Fibroblast of lung (primary cell): Measurements from ENCODE around the gene MRPL58. TPM values are rescaled to one million over a fixed set of nuclear protein-coding genes. Genes with fewer than 3 reads are reported as not detected.

Experiments used
- DNase-seq, 2 donors: peaks; one replicate each; pipeline versions ENCODE4 v3.0.0 to v3.0.0-alpha.2; 2010; ENCODE audit warnings: low read depth in 2 of 2
- H2AFZ ChIP-seq: 2 replicates; pipeline ENCODE4 v1.5.1; 2012; ENCODE audit warnings: low read length, control low read depth, inconsistent platforms
- H3K27ac ChIP-seq: 2 replicates; pipeline ENCODE4 v1.5.1; 2011; ENCODE audit warnings: low read length, control low read depth; ENCODE audit not compliant: insufficient read depth
- H3K27me3 ChIP-seq: 2 replicates; pipeline ENCODE4 v1.5.1; 2011; ENCODE audit warnings: mild to moderate bottlenecking, low read length; ENCODE audit not compliant: control insufficient read depth, insufficient read depth
- H3K36me3 ChIP-seq: 2 replicates; pipeline ENCODE4 v1.5.1; 2011; ENCODE audit warnings: low read length; ENCODE audit not compliant: control insufficient read depth, insufficient read depth
- H3K4me1 ChIP-seq: 2 replicates; pipeline ENCODE4 v1.5.1; 2011; ENCODE audit warnings: low read length; ENCODE audit not compliant: control insufficient read depth, insufficient read depth; ENCODE audit errors: extremely low read depth
- H3K4me2 ChIP-seq: 2 replicates; pipeline ENCODE4 v1.5.1; 2011; ENCODE audit warnings: low read length, control low read depth; ENCODE audit not compliant: insufficient read depth; ENCODE audit errors: extremely low read depth
- H3K4me3 ChIP-seq, 4 experiments: fragments of 200-600 bp in 1 of 4; sonication (generic) in 1 of 4; replicated peaks in 1 of 4; 2 replicates each; pipeline ENCODE4 v1.5.1; 2011 to 2016; ENCODE audit warnings: low read length in 4 of 4, low read depth in 3 of 4, mild to moderate bottlenecking in 3 of 4, control low read depth in 2 of 4, inconsistent platforms in 1 of 4, mixed read lengths in 1 of 4; ENCODE audit not compliant: insufficient read depth in 1 of 4; ENCODE audit errors: control extremely low read depth in 1 of 4
- H3K79me2 ChIP-seq: 2 replicates; pipeline ENCODE4 v1.5.1; 2012; ENCODE audit warnings: mild to moderate bottlenecking, low read length, inconsistent platforms; ENCODE audit not compliant: control insufficient read depth, insufficient read depth
- H3K9ac ChIP-seq: 2 replicates; pipeline ENCODE4 v1.5.1; 2011; ENCODE audit warnings: mild to moderate bottlenecking, low read length, control low read depth; ENCODE audit not compliant: insufficient read depth
- H3K9me3 ChIP-seq: 2 replicates; pipeline ENCODE4 v1.5.1; 2012; ENCODE audit warnings: low read depth, low read length; ENCODE audit not compliant: control insufficient read depth, insufficient read depth
- H4K20me1 ChIP-seq: 2 replicates; pipeline ENCODE4 v1.5.1; 2011; ENCODE audit warnings: low read length; ENCODE audit not compliant: control insufficient read depth, insufficient read depth; ENCODE audit errors: extremely low read depth
- EZH2 ChIP-seq: IDR thresholded peaks from 2 replicates; pipeline ENCODE4 v1.5.1; 2012; ENCODE audit warnings: low read length, control low read depth, mild to moderate bottlenecking; ENCODE audit errors: missing control alignments
- polyA plus RNA-seq, 2 donors: library from polyadenylated mRNA; depleted of rRNA in 1 of 2; stranded (reverse) in 1 of 2; unstranded in 1 of 2; fragments of >200 nt; gene quantifications; 2 replicates each; pipeline ENCODE4 v1.2.1, GENCODE V29; 2011 to 2012; ENCODE audit warnings: missing spikeins in 1 of 2
- total RNA-seq: library from RNA; depleted of rRNA; stranded (reverse); fragments of >200 nt; gene quantifications from 2 replicates; pipeline ENCODE4 v1.2.1, GENCODE V29; 2014
- TF ChIP-seq, protein P1 (sequence below), 2 donors: IDR thresholded peaks in 1 of 2; conservative IDR thresholded peaks in 1 of 2; 1 replicate in 1 of 2; 2 replicates in 1 of 2; pipeline ENCODE4 v1.5.1; 2011 to 2012; ENCODE audit warnings: low read length in 2 of 2, control low read depth in 1 of 2, inconsistent platforms in 1 of 2, low read depth in 1 of 2, mild to moderate bottlenecking in 1 of 2

Gene MRPL58
- total and polyA plus RNA-seq, 2 donors (not counting 1 experiment from before 2014, with no cell fraction given), result 35.2 to 49.1 TPM

- Histone ChIP-seq H3K9me3 (no peaks in the 10 kb centered on the region), H4K20me1 (no peaks in the 10 kb centered on the region), H3K36me3 (peaks cover 22% of the 10 kb centered on the region), H3K9ac (no peak overlapping the region), H2AFZ (no peak overlapping the region), H3K27ac (no peak overlapping the region), H3K4me1 (no peaks in the 10 kb centered on the region), H3K79me2 (no peaks in the 10 kb centered on the region), H3K4me3 (no peak overlapping the region), H3K27me3 (no peaks in the 10 kb centered on the region), H3K4me2 (no peak overlapping the region)
- no peak for DNase-seq
- TF ChIP-seq EZH2, result no peak
- TF ChIP-seq, protein P1, sequence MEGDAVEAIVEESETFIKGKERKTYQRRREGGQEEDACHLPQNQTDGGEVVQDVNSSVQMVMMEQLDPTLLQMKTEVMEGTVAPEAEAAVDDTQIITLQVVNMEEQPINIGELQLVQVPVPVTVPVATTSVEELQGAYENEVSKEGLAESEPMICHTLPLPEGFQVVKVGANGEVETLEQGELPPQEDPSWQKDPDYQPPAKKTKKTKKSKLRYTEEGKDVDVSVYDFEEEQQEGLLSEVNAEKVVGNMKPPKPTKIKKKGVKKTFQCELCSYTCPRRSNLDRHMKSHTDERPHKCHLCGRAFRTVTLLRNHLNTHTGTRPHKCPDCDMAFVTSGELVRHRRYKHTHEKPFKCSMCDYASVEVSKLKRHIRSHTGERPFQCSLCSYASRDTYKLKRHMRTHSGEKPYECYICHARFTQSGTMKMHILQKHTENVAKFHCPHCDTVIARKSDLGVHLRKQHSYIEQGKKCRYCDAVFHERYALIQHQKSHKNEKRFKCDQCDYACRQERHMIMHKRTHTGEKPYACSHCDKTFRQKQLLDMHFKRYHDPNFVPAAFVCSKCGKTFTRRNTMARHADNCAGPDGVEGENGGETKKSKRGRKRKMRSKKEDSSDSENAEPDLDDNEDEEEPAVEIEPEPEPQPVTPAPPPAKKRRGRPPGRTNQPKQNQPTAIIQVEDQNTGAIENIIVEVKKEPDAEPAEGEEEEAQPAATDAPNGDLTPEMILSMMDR (conservative IDR thresholded peaks at IDR 0.05 in 1 of 2, IDR thresholded peaks at IDR 0.05 in 1 of 2; ENCODE audit: low read depth in 1 of 2, low read length in 2 of 2), result no peak
These were observed 48.6 kb downstream of the MRPL58 start for GRCh38 chr17:75061055-75061438.

DNA sequence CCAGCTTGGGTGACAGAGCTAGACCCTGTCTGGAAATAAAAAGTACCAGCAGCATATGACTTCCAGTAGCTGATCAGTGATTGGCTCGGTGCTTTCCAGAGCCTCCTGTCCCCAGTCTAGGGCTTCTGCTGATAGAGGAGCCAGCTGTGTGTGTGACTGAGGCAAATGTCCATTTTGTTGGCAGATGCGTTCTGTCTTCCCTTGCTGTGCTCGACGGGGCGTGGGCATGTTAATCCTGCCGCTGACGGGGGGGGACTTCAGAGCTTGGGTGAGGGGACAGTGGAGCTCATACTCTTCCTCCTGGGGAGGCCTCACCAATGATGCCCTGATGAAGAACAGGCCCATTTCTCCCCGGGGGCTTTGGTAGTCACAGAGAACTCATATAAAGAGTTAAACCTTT is 49.1 kb downstream of the MRPL58 start:
- Histone ChIP-seq H2AFZ (no peak overlapping the region), H3K9ac (no peak overlapping the region), H4K20me1 (no peaks in the 10 kb centered on the region), H3K9me3 (no peaks in the 10 kb centered on the region), H3K27me3 (no peaks in the 10 kb centered on the region), H3K4me3 (no peak overlapping the region), H3K36me3 (peaks cover 22% of the 10 kb centered on the region), H3K79me2 (no peaks in the 10 kb centered on the region), H3K27ac (no peak overlapping the region), H3K4me2 (no peak overlapping the region), H3K4me1 (no peaks in the 10 kb centered on the region)
- no peak for DNase-seq
- no peak for TF ChIP-seq EZH2
- TF ChIP-seq, protein P1 (conservative IDR thresholded peaks at IDR 0.05 in 1 of 2, IDR thresholded peaks at IDR 0.05 in 1 of 2; ENCODE audit: low read depth in 1 of 2, low read length in 2 of 2), result no peak

DNA sequence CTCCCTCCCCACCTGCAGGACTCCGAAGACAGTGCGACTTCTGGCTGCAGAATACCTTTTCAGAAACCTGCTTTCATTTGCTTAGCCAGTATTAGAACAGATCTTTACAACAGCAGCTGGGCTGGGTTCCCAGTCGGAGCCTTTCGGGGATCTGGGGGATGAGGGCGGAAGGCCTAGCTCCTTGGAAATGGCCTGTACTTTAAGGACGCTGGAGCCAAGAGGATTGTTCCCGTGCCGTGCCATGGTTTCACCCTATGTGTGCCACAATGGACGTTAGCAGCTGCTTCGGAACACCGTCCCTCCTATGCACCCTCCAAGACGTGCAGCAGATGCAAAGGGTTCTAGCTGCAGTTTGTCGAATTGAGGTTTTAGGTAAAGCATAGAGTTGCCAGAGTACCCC is 50.7 kb downstream of the MRPL58 start:
- no peak for DNase-seq
- Histone ChIP-seq H3K4me1 (no peaks in the 10 kb centered on the region), H3K36me3 (peaks cover 22% of the 10 kb centered on the region), H3K9ac (no peak overlapping the region), H3K27me3 (no peaks in the 10 kb centered on the region), H3K9me3 (no peaks in the 10 kb centered on the region), H3K4me2 (no peak overlapping the region), H3K27ac (no peak overlapping the region), H3K4me3 (no peak overlapping the region), H2AFZ (no peak overlapping the region), H3K79me2 (no peaks in the 10 kb centered on the region), H4K20me1 (no peaks in the 10 kb centered on the region)
- no peak for TF ChIP-seq EZH2
- TF ChIP-seq, protein P1 (conservative IDR thresholded peaks at IDR 0.05 in 1 of 2, IDR thresholded peaks at IDR 0.05 in 1 of 2; ENCODE audit: low read depth in 1 of 2, low read length in 2 of 2), result no peak
